ENCODE measurements around the gene STXBP1. TPM values are rescaled to one million over a fixed set of nuclear protein-coding genes. Genes with fewer than 3 reads are reported as not detected.

The STXBP1 gene
- total RNA-seq, 6 donors from 2014 or later, result 44.6 to 124 (median 76.1) TPM

DNA sequence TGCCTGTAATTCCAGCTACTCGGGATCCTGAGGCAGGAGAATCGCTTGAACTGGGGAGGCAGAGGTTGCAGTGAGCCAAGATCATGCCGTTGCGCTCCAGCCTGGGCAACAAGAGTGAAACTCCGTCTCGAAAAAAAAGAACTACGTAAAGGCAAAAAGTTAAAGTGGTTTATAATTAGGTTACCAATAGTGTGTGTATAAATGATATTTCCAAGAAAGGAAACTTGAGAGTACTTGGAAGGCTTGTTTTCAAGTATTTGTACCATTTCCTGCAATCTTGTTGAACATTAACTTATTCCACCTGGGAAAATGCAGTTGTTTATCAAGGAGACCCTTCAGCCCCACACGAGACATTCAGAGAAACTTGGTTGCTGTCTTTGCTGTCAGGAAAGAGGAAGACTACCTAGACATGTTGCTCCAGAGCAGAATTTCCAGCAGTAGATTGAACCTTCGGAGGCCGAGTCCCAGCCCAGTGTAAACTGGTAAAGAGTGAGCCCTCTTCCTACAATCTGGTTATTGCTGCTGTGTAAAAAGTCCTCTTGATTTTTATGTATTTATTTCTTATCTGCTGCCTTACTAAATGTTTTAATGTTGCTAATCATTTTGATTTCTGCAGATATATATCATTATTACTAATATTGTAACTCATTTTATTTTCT lies 30.1 kb downstream of the STXBP1 start:
- DNase-seq (peak in 1 of 2 donors; percentile 29), ATAC-seq (ENCODE audit: low FRiP score in 2 of 2) (no peak)
- Histone ChIP-seq H3K27ac (peak overlapping the region; percentile 65 to 77 (median 70)), H3K4me1 (peaks cover 14 to 36% (median 21%) of the 10 kb centered on the region in 4 donors), H3K36me3 (no peaks in the 10 kb centered on the region), H3K9me3 (no peaks in the 10 kb centered on the region), H3K27me3 (no peaks in the 10 kb centered on the region), H3K4me3 (peak overlapping the region in 3 of 4 donors; percentile 2 to 31 (median 21))
- no peak for TF ChIP-seq POLR2AphosphoS5 (IDR thresholded peaks at IDR 0.05)
- peak in 2 of 4 donors; percentile 57 to 65 for TF ChIP-seq EP300 (IDR thresholded peaks at IDR 0.05)
- peak in 1 of 4 donors; percentile 42 for TF ChIP-seq POLR2A (IDR thresholded peaks at IDR 0.05)
- TF ChIP-seq, protein P1, sequence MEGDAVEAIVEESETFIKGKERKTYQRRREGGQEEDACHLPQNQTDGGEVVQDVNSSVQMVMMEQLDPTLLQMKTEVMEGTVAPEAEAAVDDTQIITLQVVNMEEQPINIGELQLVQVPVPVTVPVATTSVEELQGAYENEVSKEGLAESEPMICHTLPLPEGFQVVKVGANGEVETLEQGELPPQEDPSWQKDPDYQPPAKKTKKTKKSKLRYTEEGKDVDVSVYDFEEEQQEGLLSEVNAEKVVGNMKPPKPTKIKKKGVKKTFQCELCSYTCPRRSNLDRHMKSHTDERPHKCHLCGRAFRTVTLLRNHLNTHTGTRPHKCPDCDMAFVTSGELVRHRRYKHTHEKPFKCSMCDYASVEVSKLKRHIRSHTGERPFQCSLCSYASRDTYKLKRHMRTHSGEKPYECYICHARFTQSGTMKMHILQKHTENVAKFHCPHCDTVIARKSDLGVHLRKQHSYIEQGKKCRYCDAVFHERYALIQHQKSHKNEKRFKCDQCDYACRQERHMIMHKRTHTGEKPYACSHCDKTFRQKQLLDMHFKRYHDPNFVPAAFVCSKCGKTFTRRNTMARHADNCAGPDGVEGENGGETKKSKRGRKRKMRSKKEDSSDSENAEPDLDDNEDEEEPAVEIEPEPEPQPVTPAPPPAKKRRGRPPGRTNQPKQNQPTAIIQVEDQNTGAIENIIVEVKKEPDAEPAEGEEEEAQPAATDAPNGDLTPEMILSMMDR (IDR thresholded peaks at IDR 0.05), result no peak
- 28 to 32% methylated on average over 10 of the region's 10 CpGs for WGBS, 2 donors

DNA sequence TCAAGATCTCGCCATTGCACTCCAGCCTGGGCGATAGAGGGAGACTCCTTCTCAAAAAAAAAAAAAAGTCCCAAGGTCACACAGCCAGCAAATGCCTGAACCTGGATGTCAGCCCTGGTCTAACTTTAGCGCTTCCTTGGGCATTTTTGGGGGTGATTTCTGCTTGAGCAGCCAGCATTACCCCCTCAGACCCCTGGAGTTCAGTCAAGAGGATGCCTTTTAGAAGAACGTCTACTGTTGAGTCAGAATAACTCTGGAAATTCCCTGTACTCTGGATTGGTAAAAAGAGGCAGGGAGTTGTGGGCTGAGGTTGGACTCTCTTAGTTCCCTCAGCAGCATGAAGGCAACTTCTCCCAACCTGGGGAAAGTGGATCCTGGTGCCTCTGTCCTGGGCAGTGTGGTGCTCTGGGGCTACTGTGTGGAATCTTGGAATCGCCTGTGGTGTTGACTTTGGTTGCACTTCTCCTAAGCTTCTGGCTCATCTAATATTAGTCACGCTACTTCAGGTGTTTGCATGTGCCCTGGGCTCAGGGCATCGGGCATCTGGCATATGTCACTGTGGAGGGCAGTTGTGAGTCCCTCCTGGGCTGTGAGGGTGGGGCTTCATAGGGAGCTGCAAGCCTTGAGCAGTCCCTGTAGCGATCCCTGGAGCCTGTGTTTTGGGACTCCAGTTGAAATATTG lies 32.2 kb downstream of the STXBP1 start:
- Histone ChIP-seq H3K4me3 (peak overlapping the region in 1 of 4 donors; percentile 6), H3K27ac (peak overlapping the region in 3 of 4 donors; percentile 49 to 71 (median 58)), H3K36me3 (no peaks in the 10 kb centered on the region), H3K9me3 (no peaks in the 10 kb centered on the region), H3K4me1 (peaks cover 6 to 24% (median 16%) of the 10 kb centered on the region in 4 donors), H3K27me3 (no peaks in the 10 kb centered on the region)
- DNase-seq, result peak in 1 of 2 donors; percentile 50
- 70 to 75% methylated on average over 4 to 8 of the region's 8 CpGs for WGBS, 2 donors
- peak; percentile 11 to 76 for ATAC-seq (ENCODE audit: low FRiP score in 2 of 2)
- TF ChIP-seq, protein P1 (IDR thresholded peaks at IDR 0.05), result no peak
- TF ChIP-seq EP300 (IDR thresholded peaks at IDR 0.05) (no peak), POLR2A (IDR thresholded peaks at IDR 0.05) (no peak), POLR2AphosphoS5 (IDR thresholded peaks at IDR 0.05) (no peak)

DNA sequence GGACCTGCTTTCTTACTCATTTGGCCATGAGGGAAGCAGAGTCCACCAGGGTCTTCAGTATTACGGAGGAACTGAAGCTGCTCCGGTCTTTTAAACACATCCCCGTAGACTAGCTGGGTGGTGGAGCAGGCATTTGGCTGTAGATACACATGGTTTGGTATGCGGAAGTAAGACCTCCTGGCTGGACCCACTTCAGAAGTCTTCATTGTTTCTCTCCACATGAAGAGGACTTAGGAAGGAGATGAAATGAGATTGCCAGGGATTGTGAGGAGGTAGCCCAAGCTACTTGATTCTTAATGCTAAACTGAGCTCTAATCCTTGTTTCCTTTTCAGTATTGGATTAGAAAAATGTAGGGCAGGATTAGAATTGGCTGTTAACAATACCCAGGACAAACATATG lies 32.9 kb downstream of the STXBP1 start:
- no peaks in the 10 kb centered on the region for H3K9me3 ChIP-seq
- ATAC-seq (ENCODE audit: low FRiP score in 2 of 2) (peak; percentile 7 to 51), DNase-seq (peak in 1 of 2 donors; percentile 30)
- no peak for TF ChIP-seq POLR2AphosphoS5 (IDR thresholded peaks at IDR 0.05)
- TF ChIP-seq POLR2A (IDR thresholded peaks at IDR 0.05), result no peak
- no peak for TF ChIP-seq EP300 (IDR thresholded peaks at IDR 0.05)
- TF ChIP-seq, protein P1 (IDR thresholded peaks at IDR 0.05), result no peak
- WGBS, 2 donors, result 23 to 58% methylated on average over 4 of the region's 4 CpGs
- H3K4me3 ChIP-seq, result peak overlapping the region in 1 of 4 donors; percentile 6
- H3K27me3 ChIP-seq, result no peaks in the 10 kb centered on the region
- H3K27ac ChIP-seq, result peak overlapping the region in 3 of 4 donors; percentile 49 to 71 (median 58)
- peaks cover 6 to 24% (median 16%) of the 10 kb centered on the region in 4 donors for H3K4me1 ChIP-seq
- no peaks in the 10 kb centered on the region for H3K36me3 ChIP-seq

DNA sequence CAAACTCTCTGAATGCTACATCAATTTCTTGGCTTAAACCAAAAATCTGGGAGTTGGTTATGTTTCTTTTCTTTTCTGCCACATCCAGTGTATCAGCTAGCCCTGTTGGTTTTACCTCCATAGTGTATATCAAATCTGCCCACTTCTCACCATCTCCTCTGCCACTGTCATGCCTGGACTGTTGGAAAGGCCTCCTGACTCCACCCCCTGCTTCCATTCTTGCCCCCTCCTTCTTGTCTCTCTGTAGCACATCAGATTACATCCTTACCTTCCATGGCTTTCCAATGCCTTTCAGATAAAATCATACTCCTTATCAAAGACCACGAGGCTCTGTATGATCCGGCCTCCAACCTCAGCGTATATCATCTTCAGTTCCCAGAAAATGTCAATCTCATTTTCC lies 35.4 kb downstream of the STXBP1 start:
- DNase-seq (no peak), ATAC-seq (ENCODE audit: low FRiP score in 2 of 2) (no peak)
- H3K4me3 ChIP-seq, result no peak overlapping the region
- H3K9me3 ChIP-seq, result no peaks in the 10 kb centered on the region
- 69 to 74% methylated on average over 3 of the region's 3 CpGs for WGBS, 2 donors
- no peak overlapping the region for H3K27ac ChIP-seq
- H3K27me3 ChIP-seq, result no peaks in the 10 kb centered on the region
- peaks cover 0 to 5% (median 0%) of the 10 kb centered on the region in 4 donors for H3K36me3 ChIP-seq
- TF ChIP-seq POLR2A (IDR thresholded peaks at IDR 0.05), result no peak
- TF ChIP-seq, protein P1 (IDR thresholded peaks at IDR 0.05), result no peak
- no peak for TF ChIP-seq EP300 (IDR thresholded peaks at IDR 0.05)
- no peak for TF ChIP-seq POLR2AphosphoS5 (IDR thresholded peaks at IDR 0.05)
- peaks cover 0 to 19% (median 15%) of the 10 kb centered on the region in 4 donors for H3K4me1 ChIP-seq
